AG04449 (cell line): ENCODE measurements around the gene PTTG2.

Experiments used
- CTCF ChIA-PET: fragments of 350-600 bp; formaldehyde crosslinking; extraction: SDS; loops from one replicate; lab custom pipeline; 2021; ENCODE audit warnings: antibody characterized with exemption; lab: Yijun Ruan, JAX
- POLR2A ChIA-PET: fragments of 400-600, 350-600 bp; formaldehyde crosslinking; extraction: SDS; loops from one replicate; lab custom pipeline; 2020; ENCODE audit warnings: antibody characterized with exemption, inconsistent platforms; lab: Yijun Ruan, JAX
- DNase-seq: peaks from one replicate; pipeline ENCODE4 v3.0.0-alpha.2; 2010; ENCODE audit warnings: low read depth, low spot score
- H3K4me3 ChIP-seq: 2 replicates; pipeline ENCODE4 v1.5.1; 2011; ENCODE audit warnings: low read depth, mild to moderate bottlenecking, control low read depth, low read length
- CTCF ChIP-seq: IDR thresholded peaks from one replicate; pipeline ENCODE4 v1.5.1; 2011; ENCODE audit warnings: mild to moderate bottlenecking, moderate library complexity, low read length, control low read depth, inconsistent platforms; ENCODE audit not compliant: insufficient read depth; ENCODE audit errors: missing control alignments

The PTTG2 gene

DNA sequence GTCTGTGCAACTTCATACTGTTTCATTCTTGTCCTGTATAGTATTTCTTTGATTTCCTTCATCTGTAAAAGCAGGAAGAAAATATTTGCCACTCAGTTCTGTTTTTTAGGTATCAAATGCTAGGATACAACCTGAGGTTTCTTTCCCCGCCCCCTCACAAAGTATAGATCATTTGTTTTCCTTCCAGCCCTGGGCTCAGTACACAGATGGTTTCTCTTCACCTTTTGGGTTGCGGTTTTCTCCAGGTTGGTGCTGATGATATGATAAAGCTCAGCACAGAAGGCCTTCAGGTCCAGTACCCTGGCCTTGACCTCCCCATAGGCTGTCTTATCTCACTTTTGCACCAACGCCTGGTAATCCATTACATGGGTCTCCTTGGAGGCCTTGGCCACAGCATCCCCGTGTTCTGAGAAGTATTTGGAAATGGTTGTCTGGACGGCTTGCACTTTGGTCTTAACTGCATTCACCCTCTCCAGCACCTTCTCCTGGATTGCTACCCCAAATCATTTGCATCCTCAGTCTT is 35.2 kb downstream of the PTTG2 start:
- POLR2A ChIA-PET = no interaction called here
- H3K4me3 ChIP-seq = no peak overlapping the region
- CTCF ChIA-PET = interaction anchor here (1.6 kb wide), 1 partner anchor 17 kb away, joined by 3 read pairs; no protein-coding TSS in a partner anchor
- no peak for DNase-seq
- no peak for TF ChIP-seq CTCF

- POLR2A ChIA-PET = no interaction called here
- CTCF ChIA-PET = no interaction called here
- DNase-seq = no peak
- no peak overlapping the region for H3K4me3 ChIP-seq
- TF ChIP-seq CTCF = no peak
These were observed 36.0 kb downstream of the PTTG2 start for GRCh38 chr4:37995981-37996775.

DNA sequence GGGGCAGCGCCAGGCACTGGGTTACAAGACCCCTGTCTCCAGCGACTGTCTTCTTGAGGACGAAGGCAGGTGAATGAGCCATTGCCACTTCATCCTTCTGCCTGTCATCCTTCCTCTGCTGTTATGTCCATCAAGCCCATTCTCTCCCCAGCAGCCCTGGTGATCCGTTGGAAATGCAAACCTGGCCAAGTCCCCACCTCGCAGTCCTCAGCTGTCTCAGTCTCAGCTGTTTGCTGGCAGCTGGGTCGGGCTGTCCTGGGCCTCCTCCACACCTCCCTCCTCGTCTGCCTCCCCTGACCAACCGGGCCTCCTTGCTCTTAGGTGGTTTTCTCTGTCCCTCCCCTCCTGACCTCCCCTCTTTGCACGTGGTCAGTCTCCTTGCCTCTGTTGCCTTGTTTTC is 38.0 kb downstream of the PTTG2 start:
- ChIA-PET CTCF (no interaction called here), POLR2A (no interaction called here)
- no peak overlapping the region for H3K4me3 ChIP-seq
- TF ChIP-seq CTCF = no peak
- DNase-seq = no peak

DNA sequence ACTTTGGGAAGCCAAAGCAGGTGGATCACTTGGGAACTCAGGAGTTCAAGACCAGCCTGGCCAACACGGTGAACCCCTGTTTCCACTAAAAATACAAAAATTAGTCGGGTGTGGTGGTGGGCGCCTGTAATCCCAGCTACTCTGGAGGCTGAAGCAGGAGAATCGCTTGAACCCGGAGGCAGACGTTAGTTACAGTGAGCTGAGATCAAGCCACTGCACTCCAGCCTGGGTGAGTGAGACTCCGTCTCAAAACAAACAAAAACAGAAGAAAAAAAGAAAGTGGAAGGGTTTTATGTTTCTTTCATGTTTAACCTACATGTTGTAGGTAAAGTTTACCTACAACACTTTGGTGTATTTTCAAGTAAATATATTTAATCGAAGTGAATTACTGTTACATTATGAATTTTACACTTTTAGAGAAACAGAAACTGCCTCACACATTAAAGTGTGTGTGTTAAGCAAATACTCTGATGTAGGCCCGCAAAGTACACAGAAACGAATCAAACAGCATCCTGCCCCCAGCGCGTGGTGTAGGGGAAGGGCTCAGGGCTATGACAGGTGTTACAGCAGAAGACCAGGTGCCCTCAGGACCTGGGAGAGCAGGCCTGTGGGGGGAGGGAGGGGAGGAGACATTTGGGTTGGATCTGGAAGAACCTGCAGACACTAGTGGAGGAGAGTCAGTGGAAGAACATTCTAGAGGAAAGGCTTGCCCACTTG is 39.0 kb downstream of the PTTG2 start:
- no peak for DNase-seq
- TF ChIP-seq CTCF = no peak
- POLR2A ChIA-PET = no interaction called here
- no peak overlapping the region for H3K4me3 ChIP-seq
- CTCF ChIA-PET = no interaction called here

GRCh38 chr4:37999965-38000364 is 39.8 kb downstream of the PTTG2 start:
- ChIA-PET CTCF (no interaction called here), POLR2A (no interaction called here)
- H3K4me3 ChIP-seq = no peak overlapping the region
- no peak for DNase-seq
- no peak for TF ChIP-seq CTCF

GRCh38 chr4:38001927-38002326 is 41.7 kb downstream of the PTTG2 start:
- no peak overlapping the region for H3K4me3 ChIP-seq
- no peak for TF ChIP-seq CTCF
- ChIA-PET POLR2A (no interaction called here), CTCF (no interaction called here)
- no peak for DNase-seq
